WERI-Rb-1 (cell line): Measurements from ENCODE around the gene ZMYND10.

Experiments used
- DNase-seq: peaks from one replicate; pipeline ENCODE4 v3.0.0-alpha.2; 2020
- H3K27ac ChIP-seq: fragments of 250-450 bp; sonication (Bioruptor Pico); 2 replicates; pipeline ENCODE4 v1.5.1; 2020; ENCODE audit warnings: mild to moderate bottlenecking, moderate library complexity
- H3K27me3 ChIP-seq: fragments of 250-450 bp; sonication (Bioruptor Pico); 2 replicates; pipeline ENCODE4 v1.5.1; 2021; ENCODE audit warnings: mild to moderate bottlenecking, low read depth, moderate library complexity; ENCODE audit not compliant: insufficient read depth, severe bottlenecking
- H3K36me3 ChIP-seq: fragments of 250-450 bp; sonication (Bioruptor Pico); 2 replicates; pipeline ENCODE4 v1.5.1; 2020; ENCODE audit warnings: mild to moderate bottlenecking, moderate library complexity
- H3K4me3 ChIP-seq: 2 replicates; pipeline ENCODE4 v1.5.1; 2011; ENCODE audit warnings: low read depth, mild to moderate bottlenecking, control low read depth, low read length
- H3K9me3 ChIP-seq: fragments of 250-450 bp; sonication (Bioruptor Pico); 2 replicates; pipeline ENCODE4 v1.5.1; 2021; ENCODE audit warnings: mild to moderate bottlenecking, moderate library complexity; ENCODE audit not compliant: severe bottlenecking
- TF ChIP-seq, protein P1 (sequence below): IDR thresholded peaks from 2 replicates; pipeline ENCODE4 v1.5.1; 2011; ENCODE audit warnings: low read depth, mild to moderate bottlenecking, control low read depth, inconsistent platforms, low read length

Gene ZMYND10

DNA sequence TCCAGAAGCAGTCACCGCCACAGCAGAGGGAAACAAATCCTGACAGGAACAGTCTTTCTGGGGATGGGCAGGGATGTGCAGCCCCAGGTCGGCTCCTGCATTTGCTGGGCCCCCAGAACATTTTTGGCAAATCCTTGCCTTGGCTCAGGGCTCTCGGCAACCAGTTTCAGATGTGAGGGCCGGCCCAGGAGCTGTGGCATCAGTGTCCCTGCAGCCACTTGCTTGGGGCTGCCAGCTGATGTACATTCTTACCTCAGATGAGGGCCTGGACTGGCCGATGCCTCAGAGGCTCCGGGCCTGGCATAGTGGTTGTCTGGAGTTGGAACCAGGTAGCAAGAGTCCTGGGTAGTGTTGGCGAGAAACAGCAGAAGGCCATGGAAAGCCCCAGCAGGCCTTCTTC, 9.3 kb upstream of the ZMYND10 start:
- no peaks in the 10 kb centered on the region for H3K9me3 ChIP-seq
- no peak for DNase-seq
- no peaks in the 10 kb centered on the region for H3K27me3 ChIP-seq
- no peak overlapping the region for H3K27ac ChIP-seq
- H3K4me3 ChIP-seq: no peak overlapping the region
- TF ChIP-seq, protein P1, sequence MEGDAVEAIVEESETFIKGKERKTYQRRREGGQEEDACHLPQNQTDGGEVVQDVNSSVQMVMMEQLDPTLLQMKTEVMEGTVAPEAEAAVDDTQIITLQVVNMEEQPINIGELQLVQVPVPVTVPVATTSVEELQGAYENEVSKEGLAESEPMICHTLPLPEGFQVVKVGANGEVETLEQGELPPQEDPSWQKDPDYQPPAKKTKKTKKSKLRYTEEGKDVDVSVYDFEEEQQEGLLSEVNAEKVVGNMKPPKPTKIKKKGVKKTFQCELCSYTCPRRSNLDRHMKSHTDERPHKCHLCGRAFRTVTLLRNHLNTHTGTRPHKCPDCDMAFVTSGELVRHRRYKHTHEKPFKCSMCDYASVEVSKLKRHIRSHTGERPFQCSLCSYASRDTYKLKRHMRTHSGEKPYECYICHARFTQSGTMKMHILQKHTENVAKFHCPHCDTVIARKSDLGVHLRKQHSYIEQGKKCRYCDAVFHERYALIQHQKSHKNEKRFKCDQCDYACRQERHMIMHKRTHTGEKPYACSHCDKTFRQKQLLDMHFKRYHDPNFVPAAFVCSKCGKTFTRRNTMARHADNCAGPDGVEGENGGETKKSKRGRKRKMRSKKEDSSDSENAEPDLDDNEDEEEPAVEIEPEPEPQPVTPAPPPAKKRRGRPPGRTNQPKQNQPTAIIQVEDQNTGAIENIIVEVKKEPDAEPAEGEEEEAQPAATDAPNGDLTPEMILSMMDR: no peak
- H3K36me3 ChIP-seq: peaks cover 54% of the 10 kb centered on the region

DNA sequence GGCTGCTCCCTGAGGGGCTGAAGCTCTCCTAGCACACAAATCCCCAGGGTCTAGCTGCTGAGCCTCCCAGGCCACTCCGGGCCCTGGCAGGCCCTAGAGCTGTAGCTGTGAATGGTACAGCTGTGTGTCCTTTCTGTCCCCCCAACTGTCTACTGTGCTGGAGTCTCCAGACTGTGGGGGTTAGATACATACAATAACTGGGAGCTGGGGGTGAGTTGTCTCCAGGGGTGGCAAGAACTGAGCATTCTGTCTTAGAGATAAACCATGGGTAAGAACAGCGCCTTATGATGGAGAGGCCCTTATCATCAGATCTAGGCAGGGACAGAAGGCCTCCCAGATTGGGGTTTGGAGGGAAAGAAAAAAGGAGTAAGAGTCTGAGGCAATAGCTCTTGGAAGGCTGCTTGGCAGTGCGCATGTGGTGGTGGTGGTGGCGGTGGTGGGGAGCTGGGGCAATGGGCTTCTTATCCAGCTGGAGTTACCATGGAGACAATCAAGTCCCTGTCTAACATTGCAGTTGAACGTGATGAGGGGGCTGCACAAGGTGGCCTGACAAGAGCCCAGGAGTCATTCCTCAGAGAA, 8.7 kb upstream of the ZMYND10 start:
- no peak for DNase-seq
- H3K27me3 ChIP-seq: no peaks in the 10 kb centered on the region
- H3K4me3 ChIP-seq: no peak overlapping the region
- H3K36me3 ChIP-seq: peaks cover 58% of the 10 kb centered on the region
- TF ChIP-seq, protein P1: no peak
- no peaks in the 10 kb centered on the region for H3K9me3 ChIP-seq
- no peak overlapping the region for H3K27ac ChIP-seq

DNA sequence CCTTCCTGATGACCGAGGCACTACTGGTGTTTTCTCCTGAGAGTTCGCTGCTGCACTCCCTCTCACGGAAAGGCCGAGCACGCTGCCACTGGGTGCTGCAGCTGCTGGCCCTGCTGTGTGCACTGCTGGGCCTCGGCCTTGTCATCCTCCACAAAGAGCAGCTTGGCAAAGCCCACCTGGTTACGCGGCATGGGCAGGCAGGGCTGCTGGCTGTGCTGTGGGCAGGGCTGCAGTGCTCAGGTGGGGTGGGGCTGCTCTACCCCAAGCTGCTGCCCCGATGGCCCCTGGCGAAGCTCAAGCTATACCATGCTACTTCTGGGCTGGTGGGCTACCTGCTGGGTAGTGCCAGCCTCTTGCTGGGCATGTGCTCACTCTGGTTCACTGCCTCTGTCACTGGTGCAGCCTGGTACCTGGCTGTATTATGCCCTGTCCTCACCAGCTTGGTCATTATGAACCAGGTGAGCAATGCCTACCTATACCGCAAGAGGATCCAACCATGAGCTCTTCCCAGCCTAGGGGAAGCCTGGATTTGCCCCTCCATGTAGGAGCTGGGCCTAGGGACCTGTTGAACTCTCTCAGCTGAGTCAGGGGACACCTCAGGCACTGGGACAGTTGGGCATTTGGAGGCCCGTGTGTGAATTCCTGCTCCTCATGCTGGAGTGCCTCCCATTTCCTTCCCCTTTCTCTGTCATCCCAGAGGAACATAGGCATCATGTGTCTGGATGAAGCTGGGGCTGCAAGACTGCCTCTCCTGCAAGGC, 7.9 kb upstream of the ZMYND10 start:
- H3K9me3 ChIP-seq: no peaks in the 10 kb centered on the region
- peaks cover 66% of the 10 kb centered on the region for H3K36me3 ChIP-seq
- no peak for DNase-seq
- H3K4me3 ChIP-seq: no peak overlapping the region
- TF ChIP-seq, protein P1: no peak
- no peaks in the 10 kb centered on the region for H3K27me3 ChIP-seq
- no peak overlapping the region for H3K27ac ChIP-seq

DNA sequence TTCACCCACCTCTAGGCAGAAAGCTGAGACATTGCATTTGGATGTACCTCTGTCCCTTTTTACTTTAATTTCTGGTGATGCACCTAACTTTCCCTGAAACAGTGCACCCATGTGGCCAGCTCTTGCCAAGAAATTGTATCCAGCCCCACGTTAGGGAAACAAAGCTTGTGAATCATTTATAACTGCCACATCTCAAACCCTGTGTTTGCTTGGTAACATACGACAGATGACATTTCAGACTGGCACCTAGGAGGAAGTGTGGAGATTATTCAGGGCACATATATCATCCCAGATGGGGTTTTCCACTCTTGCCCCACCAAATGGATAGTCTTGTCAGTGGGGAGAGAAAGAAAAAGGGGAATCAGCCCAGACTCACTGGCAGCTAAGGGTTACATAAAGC, 7.2 kb upstream of the ZMYND10 start:
- Histone ChIP-seq H3K36me3 (peaks cover 66% of the 10 kb centered on the region), H3K27ac (no peak overlapping the region), H3K27me3 (no peaks in the 10 kb centered on the region), H3K9me3 (no peaks in the 10 kb centered on the region), H3K4me3 (no peak overlapping the region)
- TF ChIP-seq, protein P1: peak; percentile 32; the same call in 1 of the 2 replicates
- no peak for DNase-seq

DNA sequence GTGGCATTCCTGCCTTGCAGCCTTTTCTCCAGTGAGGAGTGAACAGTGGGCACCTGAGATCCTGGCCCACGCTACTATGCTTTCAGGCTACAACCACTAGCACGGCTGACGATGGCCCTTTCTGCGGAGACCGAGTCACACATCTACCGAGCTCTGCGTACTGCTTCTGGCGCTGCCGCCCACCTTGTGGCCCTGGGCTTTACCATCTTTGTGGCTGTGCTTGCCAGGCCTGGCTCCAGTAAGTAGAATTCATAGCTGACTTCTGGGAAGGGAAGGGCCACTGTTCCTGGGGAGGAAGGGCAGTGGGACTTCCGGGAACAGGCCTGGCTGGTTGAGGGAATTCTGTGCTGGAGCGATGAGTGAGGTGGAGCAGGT, 5.8 kb upstream of the ZMYND10 start:
- TF ChIP-seq, protein P1: no peak
- H3K36me3 ChIP-seq: peaks cover 61% of the 10 kb centered on the region
- H3K4me3 ChIP-seq: peak overlapping the region; percentile 87
- H3K9me3 ChIP-seq: no peaks in the 10 kb centered on the region
- no peaks in the 10 kb centered on the region for H3K27me3 ChIP-seq
- peak overlapping the region; percentile 83 for H3K27ac ChIP-seq
- DNase-seq: no peak
